HuH-7 (cell line): Measurements from ENCODE around the gene RPS16.

Experiments used
- DNase-seq: peaks from one replicate; pipeline ENCODE4 v3.0.0; 2011; ENCODE audit warnings: low spot score

RPS16 gene

GRCh38 chr19:39388657-39389056 lies 47.1 kb downstream of the RPS16 start:
- DNase-seq: no peak

GRCh38 chr19:39386557-39386956 lies 49.2 kb downstream of the RPS16 start:
- DNase-seq: no peak

- DNase-seq: no peak
Measured at GRCh38 chr19:39385629-39386411, 49.9 kb downstream of the RPS16 start.

- DNase-seq: no peak
Measured at GRCh38 chr19:39384839-39385568, 50.7 kb downstream of the RPS16 start.
